Measurements from ENCODE around the gene PPM1F.
A peak's percentile ranks its signal among the peaks of the same experiment; 100 is the strongest.

The PPM1F gene

GRCh38 chr22:21975854-21976345 lies 23.3 kb upstream of the PPM1F start:
- DNase-seq: no peak

DNA sequence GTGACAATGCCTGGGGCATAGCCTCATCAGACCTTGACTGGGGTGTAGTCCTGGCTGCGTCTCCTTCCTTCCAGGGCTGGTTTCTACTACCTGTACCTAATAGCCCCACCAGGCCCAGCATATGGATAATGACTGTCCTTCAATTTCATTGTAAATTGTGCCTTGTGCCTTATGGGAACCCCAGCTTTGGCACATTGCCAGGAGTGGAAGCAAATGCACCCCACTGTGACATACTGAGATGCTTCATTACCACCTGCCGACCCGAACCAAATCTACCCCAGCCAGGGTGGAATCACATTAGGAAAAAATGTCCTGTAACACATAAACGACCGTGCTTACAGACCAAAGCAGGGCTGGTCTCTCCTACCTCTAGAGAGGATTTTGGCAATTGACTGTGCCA lies 22.6 kb upstream of the PPM1F start:
- no peak for DNase-seq

GRCh38 chr22:21974058-21974649 lies 21.5 kb upstream of the PPM1F start:
- no peak for DNase-seq

DNA sequence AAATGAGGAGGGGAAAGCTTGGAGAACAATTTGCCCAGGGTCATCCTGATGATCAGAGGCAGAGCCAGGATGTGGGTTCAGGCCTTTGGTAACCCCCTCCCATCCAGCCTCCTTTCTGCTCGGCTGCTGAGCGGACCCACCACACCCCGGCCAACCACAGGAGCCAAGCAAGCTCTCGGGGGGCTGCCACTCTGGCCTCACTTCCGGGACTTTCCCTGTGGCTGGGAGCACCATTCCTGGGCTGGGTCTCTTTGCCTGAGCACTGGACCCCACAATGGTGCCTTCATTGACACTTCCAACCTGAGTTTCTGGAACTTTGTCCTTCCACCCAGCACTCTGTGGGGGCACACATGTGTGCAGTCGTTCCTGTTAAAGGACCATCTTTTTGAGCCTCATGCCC lies 20.2 kb upstream of the PPM1F start:
- no peak for DNase-seq

GRCh38 chr22:21972293-21972779 lies 19.7 kb upstream of the PPM1F start:
- DNase-seq: peak; percentile 55 to 65 (median 58)

GRCh38 chr22:21971858-21972275 lies 19.2 kb upstream of the PPM1F start:
- no peak for DNase-seq

DNA sequence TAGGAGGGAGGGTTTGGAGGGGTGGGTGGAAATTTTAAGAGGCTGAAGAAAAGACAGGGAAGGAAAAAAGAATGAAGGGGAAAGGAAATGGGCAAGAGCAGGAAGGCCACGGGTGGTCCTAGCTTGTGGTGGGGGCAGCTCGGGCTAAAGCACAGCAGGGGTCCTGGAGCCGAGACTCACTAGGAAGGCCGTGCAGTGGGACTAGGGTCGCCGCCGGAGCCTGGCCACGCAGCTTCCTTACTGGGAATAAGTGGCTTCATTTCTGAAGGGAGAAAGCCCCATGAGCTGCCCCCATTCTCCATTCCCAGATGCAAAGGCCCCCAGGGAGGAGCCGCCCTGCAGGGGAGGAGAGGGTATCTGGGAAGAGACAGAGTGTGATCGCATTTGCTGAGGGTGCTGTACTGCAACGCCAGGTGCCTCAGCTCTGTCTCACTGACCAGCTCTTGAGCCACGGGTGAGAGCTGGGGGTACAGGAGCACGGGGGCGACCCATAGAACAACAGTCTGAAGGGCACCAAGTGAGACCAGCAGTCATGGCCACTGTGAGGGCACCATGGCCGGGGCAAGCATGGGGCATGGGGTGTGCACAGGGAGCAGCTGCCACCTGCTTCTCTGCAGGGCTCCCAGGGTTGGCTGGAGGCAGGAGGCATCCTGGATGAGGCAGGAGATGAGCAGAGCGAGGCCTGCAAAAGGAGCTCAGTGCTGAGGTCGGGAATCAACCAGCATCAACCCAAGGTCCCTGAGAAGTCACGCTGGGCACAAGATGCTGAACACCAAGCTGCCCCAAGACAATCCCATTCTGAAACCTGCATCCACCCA lies 18.4 kb upstream of the PPM1F start:
- no peak for DNase-seq

DNA sequence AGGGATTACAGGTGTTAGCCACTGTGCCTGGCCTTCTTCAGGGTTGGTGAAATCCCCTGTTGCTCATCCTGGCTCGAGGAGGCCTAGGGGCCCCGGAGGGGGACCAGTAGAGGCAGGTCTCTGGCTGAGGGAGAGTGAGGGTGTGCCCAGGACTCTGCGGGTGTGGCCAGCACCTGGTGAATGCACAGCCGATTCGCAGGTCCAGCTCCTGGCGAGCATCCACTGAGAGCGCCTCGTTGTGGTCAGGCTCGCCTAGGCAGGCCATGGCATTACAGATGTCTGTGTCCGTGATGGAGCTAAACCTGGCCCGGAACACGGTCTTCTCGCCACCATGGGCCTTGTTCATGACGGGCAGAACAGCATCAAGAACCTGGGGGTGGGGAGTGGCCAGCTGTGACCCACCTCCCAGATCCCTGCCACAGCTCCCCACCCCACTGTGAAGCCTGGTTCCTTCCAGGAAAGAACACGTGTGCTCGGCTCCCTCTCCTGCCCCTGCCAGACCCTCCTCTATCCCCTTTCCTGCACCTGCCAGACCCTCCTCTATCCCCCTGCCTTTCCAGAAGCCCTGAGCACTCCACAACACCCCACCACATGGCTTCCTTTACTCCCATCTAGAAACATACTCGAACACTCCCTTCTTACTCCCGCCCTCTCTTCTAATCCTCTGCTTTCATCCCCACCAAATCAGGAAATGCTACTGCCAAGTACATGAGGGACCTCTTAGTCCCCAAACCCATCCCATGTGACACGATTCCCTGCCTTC lies 17.6 kb upstream of the PPM1F start:
- DNase-seq: no peak

DNA sequence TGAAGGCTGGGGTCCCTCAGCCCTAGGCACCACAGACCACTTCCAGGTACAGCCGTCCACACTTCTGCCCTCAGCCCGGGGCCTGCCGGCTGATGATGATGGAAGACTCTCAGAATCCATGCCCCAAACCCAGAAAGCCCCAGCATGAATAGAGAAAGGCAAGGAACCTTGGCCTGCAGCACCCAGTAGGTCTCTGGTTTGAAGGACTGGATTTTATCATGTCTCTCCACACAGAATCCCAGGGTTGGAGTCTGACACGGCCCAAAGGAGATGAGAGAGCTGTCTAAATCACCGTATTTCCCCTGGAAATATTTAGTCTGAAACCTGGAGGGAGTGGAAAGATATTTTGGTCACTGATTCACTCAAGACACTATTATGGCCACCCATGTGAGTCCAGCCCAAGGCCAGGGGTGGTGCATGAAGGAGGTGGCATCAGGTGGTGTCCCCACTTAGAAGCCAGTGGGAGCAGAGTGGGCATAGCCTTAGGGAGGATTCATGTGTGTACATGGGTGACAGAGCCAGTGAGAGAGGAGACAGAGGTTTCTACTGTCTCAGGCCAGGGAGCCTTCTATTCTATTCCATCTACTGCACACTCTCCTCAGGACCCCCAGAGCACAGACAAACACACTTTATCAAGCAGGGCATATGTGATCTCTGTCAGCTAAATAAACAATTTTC lies 15.9 kb upstream of the PPM1F start:
- DNase-seq: no peak

DNA sequence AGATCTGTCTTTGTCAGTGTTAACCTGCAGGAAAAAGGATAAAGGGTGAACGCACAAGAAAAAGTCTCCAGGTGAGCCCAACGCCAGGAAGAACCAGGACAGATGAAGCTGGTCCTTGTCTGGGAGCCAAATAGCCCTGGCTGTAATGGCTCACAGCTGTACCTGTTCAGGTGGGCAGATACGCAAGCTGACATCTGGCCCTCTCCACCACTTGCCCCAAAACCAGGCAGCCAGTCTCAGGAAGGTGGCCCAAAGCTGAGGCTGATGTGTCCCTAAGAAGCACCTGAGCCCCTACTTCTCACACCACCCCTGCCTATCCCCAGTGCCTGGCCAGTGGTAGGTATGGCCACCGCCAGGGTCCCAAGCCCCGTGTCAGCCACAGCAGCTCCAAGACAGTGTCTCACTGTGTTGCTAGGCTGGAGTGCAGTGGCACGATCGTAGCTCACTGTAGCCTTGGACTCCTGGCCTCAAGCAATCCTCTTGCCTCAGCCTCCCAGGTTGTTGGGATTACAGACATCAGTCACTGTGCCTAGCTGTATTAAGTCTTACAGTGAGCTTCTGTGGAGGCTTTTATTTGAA lies 15.1 kb upstream of the PPM1F start:
- no peak for DNase-seq

- no peak for DNase-seq
Observed at GRCh38 chr22:21966643-21967516, 14.2 kb upstream of the PPM1F start.

DNA sequence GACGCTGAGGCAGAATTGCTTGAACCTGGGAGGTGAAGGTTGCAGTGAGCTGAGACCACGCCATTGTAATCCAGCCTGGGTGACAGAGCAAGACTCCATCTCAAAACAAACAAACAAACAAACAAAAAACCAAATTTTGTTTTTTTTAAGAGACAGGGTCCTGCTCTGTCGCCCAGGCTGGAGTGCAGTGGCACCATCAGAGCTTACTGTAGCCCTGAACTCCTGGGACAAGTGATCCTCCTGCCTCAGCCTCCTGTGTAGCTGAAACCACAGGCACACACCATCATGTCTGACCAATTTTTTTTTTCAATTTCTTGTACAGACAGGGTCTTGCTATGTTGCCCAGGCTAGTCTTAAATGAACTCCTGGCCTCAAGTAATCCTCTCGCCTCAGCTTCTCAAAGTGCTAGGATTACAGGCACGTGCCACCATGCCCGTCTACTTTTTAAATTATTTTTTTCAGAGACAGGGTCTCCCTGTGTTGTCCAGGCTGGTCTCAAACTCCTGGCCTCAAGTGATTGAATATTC lies 13.2 kb upstream of the PPM1F start:
- DNase-seq: no peak

DNA sequence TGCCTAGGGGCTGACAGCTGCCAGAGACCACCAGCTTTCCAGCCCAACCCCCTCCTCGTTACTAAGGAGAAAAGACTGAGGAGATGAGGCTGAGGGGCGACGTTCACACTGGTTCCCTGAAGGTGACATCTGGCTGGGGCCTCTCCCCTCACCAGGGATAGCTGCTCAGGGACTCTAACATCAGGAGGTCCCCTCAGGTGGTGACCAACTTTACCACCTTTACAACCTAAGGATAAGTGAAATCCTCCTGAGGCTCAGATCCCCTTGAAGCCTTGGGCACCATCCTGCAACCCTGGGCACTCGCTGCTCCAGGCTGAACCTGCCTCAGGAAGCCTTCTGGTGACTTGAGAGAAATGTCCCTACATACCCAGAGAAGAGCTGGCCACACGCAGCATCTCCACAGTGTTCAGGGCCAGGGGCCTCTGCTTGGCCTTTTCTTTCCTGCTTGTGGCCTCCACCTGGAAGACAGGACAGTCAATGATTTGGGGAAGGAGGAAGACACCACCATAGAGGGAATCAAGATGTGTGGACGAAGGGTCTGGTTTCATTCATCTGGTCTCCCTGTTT lies 12.4 kb upstream of the PPM1F start:
- no peak for DNase-seq

GRCh38 chr22:21964234-21964633 lies 11.6 kb upstream of the PPM1F start:
- no peak for DNase-seq

- no peak for DNase-seq
Observed at GRCh38 chr22:21963790-21964211, 11.2 kb upstream of the PPM1F start.

GRCh38 chr22:21963286-21963685 lies 10.6 kb upstream of the PPM1F start:
- no peak for DNase-seq

GRCh38 chr22:21962655-21962949 lies 10.0 kb upstream of the PPM1F start:
- DNase-seq: no peak

DNA sequence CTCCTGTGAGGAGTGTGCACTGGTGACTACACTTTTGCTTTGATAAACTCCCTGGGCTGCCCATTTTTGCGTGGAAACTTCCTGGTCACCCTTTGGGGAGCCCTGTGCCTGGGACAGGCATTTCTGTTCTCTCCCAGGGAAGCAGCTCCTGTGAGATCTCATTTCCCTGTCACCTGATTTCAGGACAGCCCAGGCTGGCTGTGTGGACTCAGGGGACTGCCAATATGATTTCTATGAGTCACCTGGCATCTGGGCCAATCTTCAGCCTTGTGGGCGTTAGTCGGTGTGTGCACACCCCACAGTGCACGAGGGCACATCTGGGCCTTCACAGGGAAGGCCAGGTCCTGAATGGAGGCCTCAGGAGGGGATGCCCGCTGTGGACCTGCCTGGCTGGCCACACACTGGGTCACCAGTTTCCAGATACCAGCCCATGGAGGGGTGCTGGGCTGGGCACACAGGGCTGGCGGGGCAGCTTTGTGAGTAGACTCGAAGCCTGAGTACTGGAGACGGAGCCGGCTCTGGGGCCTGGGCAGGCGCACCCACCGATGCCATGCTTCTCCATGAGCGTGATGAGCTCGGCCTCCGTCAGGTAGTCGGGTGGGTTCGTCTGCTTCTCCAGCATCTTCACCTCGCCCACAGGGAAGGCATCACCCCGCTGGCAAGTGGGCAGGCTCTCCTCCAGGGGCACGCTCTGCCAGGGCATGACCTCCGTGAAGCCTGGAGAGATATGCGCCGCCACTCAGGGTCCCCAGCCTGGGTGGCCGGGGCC lies 9.4 kb upstream of the PPM1F start:
- no peak for DNase-seq

DNA sequence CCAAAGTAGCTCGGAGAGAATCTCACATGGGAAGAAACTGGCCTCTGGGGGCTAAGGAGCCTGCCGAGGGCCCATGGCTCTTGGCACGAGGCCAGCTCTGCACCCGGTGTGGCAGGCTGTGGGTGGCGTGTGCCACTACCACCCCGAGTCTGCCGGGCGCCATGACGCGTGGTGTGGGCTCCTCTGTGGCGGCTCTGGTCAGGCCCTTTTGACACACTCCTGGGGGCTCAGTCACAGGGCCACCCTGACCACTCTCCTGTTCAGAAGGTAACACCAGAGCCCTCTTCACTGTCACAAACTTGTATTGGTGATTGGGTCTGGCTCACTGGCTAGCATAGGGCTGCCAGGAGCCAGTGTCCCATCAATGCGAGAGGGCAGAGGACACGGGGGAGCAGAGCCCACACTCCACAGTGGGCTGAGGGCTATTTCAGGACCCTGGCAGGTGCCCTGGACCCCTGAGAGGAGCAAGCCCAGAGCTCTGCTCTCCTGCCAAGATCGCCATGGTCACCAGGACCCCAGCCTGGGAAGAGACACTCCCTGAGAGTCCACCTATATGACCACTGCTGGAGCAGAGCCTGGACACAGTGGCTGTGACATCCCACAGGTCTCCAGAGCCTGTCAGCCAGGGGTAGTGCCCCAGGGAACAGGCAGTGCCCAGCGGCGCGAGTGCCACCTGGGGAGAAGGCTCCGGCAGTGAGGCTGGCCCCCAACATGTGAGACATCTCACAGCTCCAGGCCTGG lies 8.6 kb upstream of the PPM1F start:
- no peak for DNase-seq
